Caco-2 (cell line): Measurements from ENCODE around the gene SLC26A9. TPM values are rescaled to one million over a fixed set of nuclear protein-coding genes. Genes with fewer than 3 reads are reported as not detected.

Experiments used
- BruUV-seq: library from RNA; stranded (reverse); fragments of 400-500 nt; replicated peaks from 2 replicates; lab custom pipeline; 2021; lab: Mats Ljungman, UMichigan
- CTCF ChIA-PET: fragments of 300-600 bp; sonication (Branson Sonifier 250); formaldehyde crosslinking; loops from one replicate; lab custom pipeline; 2022; ENCODE audit warnings: antibody characterized with exemption; lab: Charles Lee
- POLR2A ChIA-PET: fragments of 300-600 bp; sonication (Branson Sonifier 250); formaldehyde crosslinking; loops from one replicate; lab custom pipeline; 2022; ENCODE audit warnings: antibody characterized with exemption; lab: Charles Lee
- DNase-seq, 2 experiments: peaks; one replicate each; pipeline versions ENCODE4 v3.0.0 to v3.0.0-alpha.2; 2020 to 2022
- H3K27me3 ChIP-seq: replicated peaks from 2 replicates; pipeline ENCODE4 v1.6.0; 2011; ENCODE audit warnings: low read length; ENCODE audit not compliant: control insufficient read depth, insufficient read depth
- H3K36me3 ChIP-seq: 2 replicates; pipeline ENCODE4 v1.5.1; 2011; ENCODE audit warnings: low read length; ENCODE audit not compliant: control insufficient read depth, insufficient read depth
- H3K4me1 ChIP-seq: fragments of 250-450 bp; sonication (Bioruptor Pico); 2 replicates; pipeline ENCODE4 v1.5.1; 2020; ENCODE audit warnings: mild to moderate bottlenecking
- H3K4me3 ChIP-seq: 2 replicates; pipeline ENCODE4 v1.5.1; 2011; ENCODE audit warnings: low read depth, mild to moderate bottlenecking, control low read depth, low read length
- H3K9me3 ChIP-seq: fragments of 250-450 bp; sonication (Bioruptor Pico); 2 replicates; pipeline ENCODE4 v1.5.1; 2020; ENCODE audit warnings: mild to moderate bottlenecking, moderate library complexity
- H3K27ac Mint-ChIP-seq: one replicate; pipeline ENCODE4 v1.8.0; 2022; ENCODE audit warnings: mixed read lengths; ENCODE audit not compliant: unreplicated experiment
- H3K27me3 Mint-ChIP-seq: one replicate; pipeline ENCODE4 v1.8.0; 2022; ENCODE audit warnings: mixed read lengths; ENCODE audit not compliant: insufficient read depth, unreplicated experiment
- H3K36me3 Mint-ChIP-seq: one replicate; pipeline ENCODE4 v1.8.0; 2022; ENCODE audit warnings: mild to moderate bottlenecking, mixed read lengths; ENCODE audit not compliant: insufficient read depth, unreplicated experiment
- H3K4me1 Mint-ChIP-seq: one replicate; pipeline ENCODE4 v1.8.0; 2022; ENCODE audit warnings: low read depth, mixed read lengths; ENCODE audit not compliant: unreplicated experiment
- H3K4me3 Mint-ChIP-seq: one replicate; pipeline ENCODE4 v1.8.0; 2022; ENCODE audit warnings: mild to moderate bottlenecking, moderate library complexity, mixed read lengths; ENCODE audit not compliant: unreplicated experiment
- H3K9me3 Mint-ChIP-seq: one replicate; pipeline ENCODE4 v1.8.0; 2022; ENCODE audit warnings: mixed read lengths; ENCODE audit not compliant: unreplicated experiment
- CTCF ChIP-seq, 2 experiments: fragments of 200-600 bp in 1 of 2; IDR thresholded peaks; 1 replicate in 1 of 2; 2 replicates in 1 of 2; pipeline versions ENCODE4 v1.5.1 to v1.8.0; 2011 to 2022; ENCODE audit warnings: antibody characterized with exemption in 1 of 2, control low read depth in 1 of 2, inconsistent platforms in 1 of 2, low read depth in 1 of 2, low read length in 1 of 2, mild to moderate bottlenecking in 1 of 2, moderate library complexity in 1 of 2; ENCODE audit not compliant: insufficient read depth in 1 of 2, severe bottlenecking in 1 of 2, unreplicated experiment in 1 of 2
- intact Hi-C: fragments of 100-400 bp; cut with micrococcal nuclease; formaldehyde crosslinking; loops from one replicate; pipeline ENCODE4 v1.10.0; 2022; ENCODE audit not compliant: unreplicated experiment
- total RNA-seq: library from RNA; stranded (reverse); gene quantifications from 2 replicates; pipeline ENCODE4 v1.2.3, GENCODE V29; 2022

Gene SLC26A9
- total RNA-seq, 1 experiment from 2014 or later: not detected

- TF ChIP-seq CTCF (IDR thresholded peaks at IDR 0.05; ENCODE audit: insufficient read depth in 1 of 2, low read depth in 1 of 2, low read length in 1 of 2, severe bottlenecking in 1 of 2, unreplicated experiment in 1 of 2): no peak
- DNase-seq: peak; percentile 22 to 43
- H3K4me3 ChIP-seq: no peak overlapping the region
- intact Hi-C loops: no loop called here
- H3K4me1 ChIP-seq: peaks cover 16% of the 10 kb centered on the region
- Mint-ChIP-seq H3K36me3 (peaks cover 5% of the 10 kb centered on the region), H3K27ac (peak overlapping the region; percentile 85), H3K4me3 (no peak overlapping the region), H3K27me3 (no peaks in the 10 kb centered on the region), H3K9me3 (no peaks in the 10 kb centered on the region), H3K4me1 (peaks cover 14% of the 10 kb centered on the region)
- no peaks in the 10 kb centered on the region for H3K36me3 ChIP-seq
- no TSS peak for BruUV-seq
- ChIA-PET CTCF (no interaction called here), POLR2A (no interaction called here)
- H3K9me3 ChIP-seq: no peaks in the 10 kb centered on the region
- H3K27me3 ChIP-seq: no peaks in the 10 kb centered on the region
Measured at GRCh38 chr1:205936846-205937586, 6.2 kb downstream of the SLC26A9 start.

- H3K4me1 ChIP-seq: peaks cover 16% of the 10 kb centered on the region
- no peak overlapping the region for H3K4me3 ChIP-seq
- TF ChIP-seq CTCF (IDR thresholded peaks at IDR 0.05; ENCODE audit: insufficient read depth in 1 of 2, low read depth in 1 of 2, low read length in 1 of 2, severe bottlenecking in 1 of 2, unreplicated experiment in 1 of 2): no peak
- CTCF ChIA-PET: no interaction called here
- POLR2A ChIA-PET: no interaction called here
- no peaks in the 10 kb centered on the region for H3K36me3 ChIP-seq
- Mint-ChIP-seq H3K9me3 (no peaks in the 10 kb centered on the region), H3K4me1 (peaks cover 14% of the 10 kb centered on the region), H3K27me3 (no peaks in the 10 kb centered on the region), H3K4me3 (no peak overlapping the region), H3K27ac (peak overlapping the region; percentile 85), H3K36me3 (peaks cover 5% of the 10 kb centered on the region)
- H3K9me3 ChIP-seq: no peaks in the 10 kb centered on the region
- no peak for DNase-seq
- H3K27me3 ChIP-seq: no peaks in the 10 kb centered on the region
- no TSS peak for BruUV-seq
- intact Hi-C loops: no loop called here
Measured at GRCh38 chr1:205936311-205936710, 6.9 kb downstream of the SLC26A9 start.

- Histone ChIP-seq H3K36me3 (no peaks in the 10 kb centered on the region), H3K4me1 (peaks cover 16% of the 10 kb centered on the region), H3K4me3 (no peak overlapping the region), H3K9me3 (no peaks in the 10 kb centered on the region), H3K27me3 (no peaks in the 10 kb centered on the region)
- Mint-ChIP-seq H3K4me1 (peaks cover 14% of the 10 kb centered on the region), H3K36me3 (peaks cover 4% of the 10 kb centered on the region), H3K27ac (no peak overlapping the region), H3K4me3 (no peak overlapping the region), H3K27me3 (no peaks in the 10 kb centered on the region), H3K9me3 (no peaks in the 10 kb centered on the region)
- TF ChIP-seq CTCF (IDR thresholded peaks at IDR 0.05; ENCODE audit: insufficient read depth in 1 of 2, low read depth in 1 of 2, low read length in 1 of 2, severe bottlenecking in 1 of 2, unreplicated experiment in 1 of 2): no peak
- no peak for DNase-seq
- BruUV-seq: no TSS peak
- POLR2A ChIA-PET: no interaction called here
- intact Hi-C loops: no loop called here
- CTCF ChIA-PET: no interaction called here
Measured at GRCh38 chr1:205935869-205936268, 7.4 kb downstream of the SLC26A9 start.
